T-cell (primary cell): ENCODE measurements around the gene ZDHHC8. TPM values are rescaled to one million over a fixed set of nuclear protein-coding genes. Genes with fewer than 3 reads are reported as not detected.

Source experiments
- ATAC-seq, 4 experiments: fragments of 200-7000 bp in 3 of 4; fragments of 150-1000 bp in 1 of 4; cut with Tn5 transposase; replicated peaks in 1 of 4; 1 replicate in 3 of 4; 2 replicates in 1 of 4; pipeline ENCODE4 v1.10.0; 2021; ENCODE audit warnings: moderate library complexity in 3 of 4, mild to moderate bottlenecking in 2 of 4, moderate number of reproducible peaks in 1 of 4
- CTCF ChIA-PET, 2 donors: fragments of 300-600 bp; sonication (Branson Sonifier 250); formaldehyde crosslinking; loops; one replicate each; lab custom pipeline; 2022; ENCODE audit warnings: antibody characterized with exemption in 2 of 2; lab: Charles Lee
- POLR2A ChIA-PET, 2 donors: fragments of 300-600 bp; sonication (Branson Sonifier 250); formaldehyde crosslinking; loops; one replicate each; lab custom pipeline; 2022; ENCODE audit warnings: antibody characterized with exemption in 2 of 2; lab: Charles Lee
- DNase-seq, 35 experiments: peaks; one replicate each; pipeline versions ENCODE4 v3.0.0 to v3.0.0-alpha.2; 2013 to 2023
- H3K27ac ChIP-seq: one replicate; pipeline ENCODE4 v1.5.1; 2013; ENCODE audit warnings: low read length
- H3K27me3 ChIP-seq, 2 experiments: replicated peaks in 1 of 2; 1 replicate in 1 of 2; 2 replicates in 1 of 2; pipeline versions ENCODE4 v1.6.1 to v1.7.0; 2013; ENCODE audit warnings: low read length in 1 of 2, mixed read lengths in 1 of 2; ENCODE audit not compliant: control insufficient read depth in 2 of 2, insufficient read depth in 2 of 2; ENCODE audit errors: extremely low read depth in 1 of 2
- H3K36me3 ChIP-seq, 2 donors: 1 replicate in 1 of 2; 2 replicates in 1 of 2; pipeline versions ENCODE4 v1.6.1 to v1.7.0; 2013; ENCODE audit warnings: low read length in 1 of 2; ENCODE audit not compliant: control insufficient read depth in 2 of 2, insufficient read depth in 1 of 2; ENCODE audit errors: extremely low read depth in 1 of 2
- H3K4me1 ChIP-seq, 2 experiments: 1 replicate in 1 of 2; 2 replicates in 1 of 2; pipeline versions ENCODE4 v1.6.1 to v1.7.0; 2013; ENCODE audit warnings: low read length in 2 of 2, mixed read lengths in 1 of 2; ENCODE audit not compliant: insufficient read depth in 2 of 2, control insufficient read depth in 1 of 2; ENCODE audit errors: extremely low read depth in 1 of 2
- H3K4me3 ChIP-seq, 2 donors: 1 replicate in 1 of 2; 2 replicates in 1 of 2; pipeline versions ENCODE4 v1.5.1 to v1.7.0; 2013; ENCODE audit warnings: mild to moderate bottlenecking in 2 of 2, low read length in 1 of 2, moderate library complexity in 1 of 2; ENCODE audit not compliant: control insufficient read depth in 1 of 2; ENCODE audit errors: extremely low read depth in 1 of 2
- H3K9me3 ChIP-seq: 2 replicates; pipeline ENCODE4 v1.7.0; 2013
- H3K27ac Mint-ChIP-seq, 2 donors: one replicate each; pipeline ENCODE4 v1.8.0; 2020 to 2021; ENCODE audit warnings: mild to moderate bottlenecking in 2 of 2, mixed read lengths in 2 of 2
- H3K27me3 Mint-ChIP-seq, 2 donors: one replicate each; pipeline ENCODE4 v1.8.0; 2021 to 2022; ENCODE audit warnings: mixed read lengths in 2 of 2
- H3K36me3 Mint-ChIP-seq: one replicate; pipeline ENCODE4 v1.8.0; 2021; ENCODE audit warnings: mixed read lengths
- H3K4me1 Mint-ChIP-seq, 3 donors: one replicate each; pipeline ENCODE4 v1.8.0; 2020 to 2022; ENCODE audit warnings: mixed read lengths in 3 of 3, mild to moderate bottlenecking in 1 of 3
- H3K4me3 Mint-ChIP-seq, 3 donors: one replicate each; pipeline ENCODE4 v1.8.0; 2020 to 2022; ENCODE audit warnings: mild to moderate bottlenecking in 3 of 3, mixed read lengths in 3 of 3, moderate library complexity in 3 of 3
- H3K9me3 Mint-ChIP-seq, 3 donors: one replicate each; pipeline ENCODE4 v1.8.0; 2020 to 2022; ENCODE audit warnings: mixed read lengths in 3 of 3
- whole genome bisulfite sequencing: methylation state at CpG from one replicate; pipeline ENCODE4 v1.1.5; 2013; ENCODE audit warnings: missing lambda C conversion rate; ENCODE audit not compliant: insufficient coverage; 5-methylcytosine and 5-hydroxymethylcytosine counted together
- total RNA-seq, 35 experiments: library from RNA in 6 of 35; stranded (reverse) in 6 of 35; fragments of 120-200 nt in 1 of 35; gene quantifications; one replicate each; pipeline versions ENCODE4 v1.2.1 to v1.2.4 and lab custom pipeline; 2013 to 2026

Gene ZDHHC8
- total RNA-seq, 5 donors from 2014 or later (not counting 1 experiment from before 2014, with no cell fraction given) = 68.4 to 102 (median 92.1) TPM

DNA sequence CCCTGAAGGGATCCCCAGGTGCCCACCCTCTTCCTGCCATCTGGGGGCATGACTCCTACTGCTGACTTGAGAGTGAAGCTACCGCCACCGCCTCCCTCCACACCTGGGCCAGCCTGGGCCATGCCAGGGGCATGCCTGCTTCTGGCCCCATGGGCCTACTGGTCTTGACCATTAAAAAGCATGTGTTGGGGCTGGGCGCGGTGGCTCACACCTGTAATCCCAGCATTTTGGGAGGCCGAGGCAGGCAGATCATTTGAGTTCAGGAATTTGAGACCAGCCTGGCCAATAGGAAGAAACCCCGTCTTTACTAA lies 56.9 kb downstream of the ZDHHC8 start:
- Histone ChIP-seq H3K27ac (no peak overlapping the region), H3K9me3 (no peaks in the 10 kb centered on the region), H3K27me3 (no peaks in the 10 kb centered on the region), H3K36me3 (no peaks in the 10 kb centered on the region), H3K4me1 (no peaks in the 10 kb centered on the region), H3K4me3 (no peak overlapping the region)
- ATAC-seq = no peak
- Mint-ChIP-seq H3K27me3 (no peaks in the 10 kb centered on the region), H3K9me3 (no peaks in the 10 kb centered on the region), H3K36me3 (no peaks in the 10 kb centered on the region), H3K4me3 (no peak overlapping the region), H3K27ac (no peak overlapping the region), H3K4me1 (no peaks in the 10 kb centered on the region)
- no peak for DNase-seq
- ChIA-PET CTCF (no interaction called here), POLR2A (no interaction called here)
- WGBS = 90% methylated on average over 3 of the region's 6 CpGs

DNA sequence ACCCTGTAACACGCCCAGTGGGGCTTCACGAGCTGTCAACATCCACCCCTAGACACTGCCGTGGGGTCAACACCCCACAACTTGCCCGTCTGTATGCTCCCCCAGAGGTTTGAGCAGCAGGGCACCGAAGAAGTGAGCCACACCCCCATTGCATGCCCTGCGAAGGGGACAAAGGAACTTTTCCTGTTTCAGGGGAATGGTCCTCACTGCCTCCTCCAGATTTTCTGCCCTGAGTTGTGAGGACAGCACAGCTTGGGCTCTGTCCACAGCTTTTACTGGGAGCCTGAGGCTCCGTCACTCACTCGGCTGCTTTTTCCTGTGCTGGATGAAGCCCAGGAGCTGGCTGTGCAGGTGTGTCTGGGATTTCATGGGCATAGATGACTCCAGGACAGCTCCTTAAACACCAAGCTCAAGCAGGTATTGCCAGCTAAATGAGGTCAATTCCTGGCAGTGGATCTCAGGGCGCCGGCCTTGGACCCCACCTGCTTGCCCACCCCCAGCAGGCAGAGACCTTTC lies 59.5 kb downstream of the ZDHHC8 start:
- 74% methylated on average over 7 of the region's 10 CpGs for WGBS
- DNase-seq (no peak), ATAC-seq (no peak)
- Mint-ChIP-seq H3K4me3 (no peak overlapping the region), H3K36me3 (no peaks in the 10 kb centered on the region), H3K4me1 (no peaks in the 10 kb centered on the region), H3K27ac (no peak overlapping the region), H3K27me3 (no peaks in the 10 kb centered on the region), H3K9me3 (no peaks in the 10 kb centered on the region)
- no peaks in the 10 kb centered on the region for H3K27me3 ChIP-seq
- ChIA-PET POLR2A (no interaction called here), CTCF (no interaction called here)
- H3K4me1 ChIP-seq = peaks cover 0 to 3% of the 10 kb centered on the region in 2 experiments
- no peak overlapping the region for H3K27ac ChIP-seq
- no peaks in the 10 kb centered on the region for H3K36me3 ChIP-seq
- no peak overlapping the region for H3K4me3 ChIP-seq
- H3K9me3 ChIP-seq = no peaks in the 10 kb centered on the region

- Histone ChIP-seq H3K36me3 (no peaks in the 10 kb centered on the region), H3K4me3 (no peak overlapping the region), H3K27me3 (peaks cover 0 to 3% of the 10 kb centered on the region in 2 experiments), H3K27ac (no peak overlapping the region), H3K9me3 (no peaks in the 10 kb centered on the region), H3K4me1 (peaks cover 0 to 3% of the 10 kb centered on the region in 2 experiments)
- no peaks in the 10 kb centered on the region for H3K36me3 Mint-ChIP-seq
- no peak overlapping the region for H3K4me3 Mint-ChIP-seq
- DNase-seq (no peak), ATAC-seq (peak in 1 of 4 experiments; percentile 15)
- CTCF ChIA-PET = no interaction called here
- no peak overlapping the region for H3K27ac Mint-ChIP-seq
- H3K27me3 Mint-ChIP-seq = no peaks in the 10 kb centered on the region
- H3K4me1 Mint-ChIP-seq = no peaks in the 10 kb centered on the region
- H3K9me3 Mint-ChIP-seq = no peaks in the 10 kb centered on the region
- WGBS = 80% methylated on average over 6 of the region's 8 CpGs
- POLR2A ChIA-PET = no interaction called here
Observed at GRCh38 chr22:20191803-20192202, 60.2 kb downstream of the ZDHHC8 start.

- H3K9me3 Mint-ChIP-seq = no peaks in the 10 kb centered on the region
- no peaks in the 10 kb centered on the region for H3K27me3 Mint-ChIP-seq
- H3K36me3 ChIP-seq = no peaks in the 10 kb centered on the region
- ChIA-PET POLR2A (no interaction called here), CTCF (no interaction called here)
- peaks cover 0 to 3% of the 10 kb centered on the region in 2 experiments for H3K4me1 ChIP-seq
- DNase-seq (no peak), ATAC-seq (no peak)
- H3K36me3 Mint-ChIP-seq = no peaks in the 10 kb centered on the region
- 86% methylated on average over 7 of the region's 10 CpGs for WGBS
- H3K27me3 ChIP-seq = peaks cover 0 to 3% of the 10 kb centered on the region in 2 experiments
- H3K27ac Mint-ChIP-seq = no peak overlapping the region
- H3K27ac ChIP-seq = no peak overlapping the region
- H3K4me1 Mint-ChIP-seq = no peaks in the 10 kb centered on the region
- H3K9me3 ChIP-seq = no peaks in the 10 kb centered on the region
- H3K4me3 ChIP-seq = no peak overlapping the region
- no peak overlapping the region for H3K4me3 Mint-ChIP-seq
Observed at GRCh38 chr22:20192293-20192971, 60.8 kb downstream of the ZDHHC8 start.

DNA sequence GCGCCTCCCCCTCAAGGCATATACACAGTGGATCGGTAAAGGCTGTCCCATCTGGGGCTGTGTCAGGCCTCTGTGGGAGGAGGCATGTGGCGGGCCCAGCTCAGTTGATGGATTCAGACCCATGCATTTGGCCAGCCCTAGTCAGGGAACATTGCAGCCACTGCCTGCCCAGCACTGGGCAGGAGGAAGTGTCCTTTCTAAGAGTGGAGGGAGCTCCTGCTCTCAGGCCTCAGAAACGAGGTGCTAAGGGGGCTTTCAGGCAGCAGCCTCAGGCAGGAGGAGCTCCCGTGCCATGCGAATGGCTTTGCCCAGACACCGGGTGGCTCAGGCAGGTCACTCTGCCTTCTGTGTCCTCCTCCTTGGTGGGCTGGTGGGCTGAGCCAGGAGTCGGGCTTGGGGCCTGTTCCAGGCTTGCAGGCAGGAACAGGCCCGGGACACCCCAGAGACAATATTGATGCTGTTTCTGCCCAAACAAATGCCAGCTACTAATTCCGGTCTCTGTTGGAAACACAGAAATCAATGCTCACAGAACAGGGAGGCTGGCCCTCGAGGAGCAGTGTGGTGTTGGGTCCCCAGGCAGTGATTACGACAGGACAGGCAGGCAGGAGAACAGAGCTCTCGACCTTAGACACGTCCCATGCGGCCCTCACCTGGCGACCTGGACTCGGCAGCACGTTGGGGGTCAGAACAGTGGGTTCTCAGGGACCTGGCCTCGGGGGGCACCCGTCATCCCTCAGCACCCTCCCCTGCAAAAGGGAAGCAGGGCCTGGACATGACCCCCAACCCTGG lies 61.6 kb downstream of the ZDHHC8 start:
- ATAC-seq (no peak), DNase-seq (no peak)
- Histone ChIP-seq H3K36me3 (no peaks in the 10 kb centered on the region), H3K4me1 (peaks cover 0 to 3% of the 10 kb centered on the region in 2 experiments), H3K27me3 (peaks cover 0 to 5% of the 10 kb centered on the region in 2 experiments), H3K9me3 (no peaks in the 10 kb centered on the region), H3K4me3 (no peak overlapping the region), H3K27ac (no peak overlapping the region)
- no peak overlapping the region for H3K4me3 Mint-ChIP-seq
- H3K27me3 Mint-ChIP-seq = peaks cover 0 to 4% of the 10 kb centered on the region in 2 donors
- no peak overlapping the region for H3K27ac Mint-ChIP-seq
- H3K9me3 Mint-ChIP-seq = no peaks in the 10 kb centered on the region
- ChIA-PET CTCF (no interaction called here), POLR2A (no interaction called here)
- H3K36me3 Mint-ChIP-seq = no peaks in the 10 kb centered on the region
- no peaks in the 10 kb centered on the region for H3K4me1 Mint-ChIP-seq
- WGBS = 76% methylated on average over 13 of the region's 20 CpGs

DNA sequence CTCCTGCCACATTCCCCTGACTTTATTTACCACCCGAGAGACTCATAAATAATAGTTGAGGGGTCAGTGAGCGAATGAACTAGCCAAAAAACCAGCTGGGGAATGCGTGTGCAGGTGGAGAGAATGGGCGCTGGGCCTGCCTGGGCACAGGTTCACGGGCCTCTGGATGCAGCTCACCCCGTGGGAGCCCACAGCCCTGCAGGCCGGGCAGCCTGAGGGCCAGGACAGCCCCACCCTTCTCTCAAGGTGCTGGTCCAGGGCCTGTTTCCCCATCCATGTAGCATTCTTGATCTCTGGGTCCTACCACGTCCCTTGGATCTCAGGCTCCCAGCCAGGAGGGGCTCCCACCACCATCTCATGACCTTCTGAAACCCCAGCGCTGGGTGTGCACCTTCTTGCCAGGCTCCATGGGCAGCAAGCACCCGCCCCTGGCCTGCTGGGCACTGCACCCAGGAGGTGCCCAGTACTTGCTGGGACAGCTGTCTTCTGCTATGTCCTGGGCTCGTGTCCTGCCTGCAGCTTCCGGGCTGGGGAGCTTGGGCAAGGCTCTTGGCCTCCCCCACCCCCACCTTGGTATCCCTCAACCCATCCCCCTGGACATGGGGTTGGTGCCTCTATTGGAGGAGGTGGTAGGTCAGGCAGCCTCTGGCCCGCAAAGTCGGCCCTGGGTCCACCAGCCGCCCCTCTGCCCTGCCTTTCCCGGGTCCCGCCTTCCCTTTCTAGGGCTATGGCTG lies 62.3 kb downstream of the ZDHHC8 start:
- POLR2A ChIA-PET = no interaction called here
- Mint-ChIP-seq H3K4me1 (no peaks in the 10 kb centered on the region), H3K27ac (no peak overlapping the region), H3K27me3 (peaks cover 0 to 7% of the 10 kb centered on the region in 2 donors), H3K36me3 (no peaks in the 10 kb centered on the region), H3K9me3 (no peaks in the 10 kb centered on the region), H3K4me3 (no peak overlapping the region)
- Histone ChIP-seq H3K36me3 (no peaks in the 10 kb centered on the region), H3K4me1 (peaks cover 0 to 3% of the 10 kb centered on the region in 2 experiments), H3K9me3 (no peaks in the 10 kb centered on the region), H3K27ac (no peak overlapping the region), H3K27me3 (peaks cover 0 to 8% of the 10 kb centered on the region in 2 experiments), H3K4me3 (no peak overlapping the region)
- WGBS = 79% methylated on average over 16 of the region's 17 CpGs
- CTCF ChIA-PET = no interaction called here
- no peak for ATAC-seq
- no peak for DNase-seq
